Testis (tissue), 3 donors: ENCODE data around the gene PHLDA2. TPM values are rescaled to one million over a fixed set of nuclear protein-coding genes. Genes with fewer than 3 reads are reported as not detected.

ENCODE experiments used
- DNase-seq: peaks from one replicate; pipeline ENCODE4 v3.0.0-alpha.2; 2019
- H3K27ac ChIP-seq, 2 donors: fragments of 200-600 bp; sonication (generic); one replicate each; pipeline ENCODE4 v1.5.1; 2019
- H3K27me3 ChIP-seq: fragments of 200-600 bp; sonication (generic); one replicate; pipeline ENCODE4 v1.5.1; 2019
- H3K36me3 ChIP-seq: fragments of 200-600 bp; sonication (generic); one replicate; pipeline ENCODE4 v1.5.1; 2017; ENCODE audit warnings: low read depth; ENCODE audit errors: missing control alignments
- H3K4me1 ChIP-seq: fragments of 200-600 bp; sonication (generic); one replicate; pipeline ENCODE4 v1.5.1; 2019
- H3K4me3 ChIP-seq, 2 donors: fragments of 200-600 bp; sonication (generic); one replicate each; pipeline ENCODE4 v1.5.1; 2017 to 2019
- H3K9me3 ChIP-seq: fragments of 200-600 bp; sonication (generic); one replicate; pipeline ENCODE4 v1.5.1; 2017
- POLR2A ChIP-seq: fragments of 450-650 bp; IDR thresholded peaks from one replicate; pipeline ENCODE4 v1.6.1; 2017; ENCODE audit warnings: antibody characterized with exemption, mild to moderate bottlenecking, moderate library complexity
- WGBS, 2 donors: methylation state at CpG; one replicate each; pipeline ENCODE4 v1.1.5; 2018; 5-methylcytosine and 5-hydroxymethylcytosine counted together
- intact Hi-C: fragments of 100-400 bp; cut with DNase I; formaldehyde crosslinking; loops from one replicate; pipeline ENCODE4 v1.15.1; 2023; ENCODE audit warnings: low total_unique reads
- polyA plus RNA-seq: library from polyadenylated mRNA; stranded (reverse); fragments of 350-450 nt; fragmentation: Illumina TruSeq; extraction: RNeasy Lipid Tissue Mini Kit (QIAGEN cat#74804); gene quantifications from one replicate; pipeline ENCODE4 v1.2.3, GENCODE V29; 2014; ENCODE audit warnings: low read depth, low replicate concordance; ENCODE audit not compliant: insufficient read depth
- total RNA-seq, 2 donors: library from RNA; depleted of rRNA; stranded (reverse); fragments of >200 nt; gene quantifications; one replicate each; pipeline ENCODE4 v1.2.3, GENCODE V29; 2016
- TF ChIP-seq, protein P1 (sequence below), 3 experiments: fragments of 450-650 bp in 2 of 3; fragments of 200-600 bp in 1 of 3; sonication (generic) in 1 of 3; IDR thresholded peaks; one replicate each; pipeline ENCODE4 v1.5.1; 2016 to 2019; ENCODE audit warnings: antibody characterized with exemption in 3 of 3, mild to moderate bottlenecking in 2 of 3, moderate library complexity in 1 of 3

PHLDA2 gene
- total and polyA plus RNA-seq, 3 donors from 2014 or later, result 0.62 to 4.0 (median 2.2) TPM

DNA sequence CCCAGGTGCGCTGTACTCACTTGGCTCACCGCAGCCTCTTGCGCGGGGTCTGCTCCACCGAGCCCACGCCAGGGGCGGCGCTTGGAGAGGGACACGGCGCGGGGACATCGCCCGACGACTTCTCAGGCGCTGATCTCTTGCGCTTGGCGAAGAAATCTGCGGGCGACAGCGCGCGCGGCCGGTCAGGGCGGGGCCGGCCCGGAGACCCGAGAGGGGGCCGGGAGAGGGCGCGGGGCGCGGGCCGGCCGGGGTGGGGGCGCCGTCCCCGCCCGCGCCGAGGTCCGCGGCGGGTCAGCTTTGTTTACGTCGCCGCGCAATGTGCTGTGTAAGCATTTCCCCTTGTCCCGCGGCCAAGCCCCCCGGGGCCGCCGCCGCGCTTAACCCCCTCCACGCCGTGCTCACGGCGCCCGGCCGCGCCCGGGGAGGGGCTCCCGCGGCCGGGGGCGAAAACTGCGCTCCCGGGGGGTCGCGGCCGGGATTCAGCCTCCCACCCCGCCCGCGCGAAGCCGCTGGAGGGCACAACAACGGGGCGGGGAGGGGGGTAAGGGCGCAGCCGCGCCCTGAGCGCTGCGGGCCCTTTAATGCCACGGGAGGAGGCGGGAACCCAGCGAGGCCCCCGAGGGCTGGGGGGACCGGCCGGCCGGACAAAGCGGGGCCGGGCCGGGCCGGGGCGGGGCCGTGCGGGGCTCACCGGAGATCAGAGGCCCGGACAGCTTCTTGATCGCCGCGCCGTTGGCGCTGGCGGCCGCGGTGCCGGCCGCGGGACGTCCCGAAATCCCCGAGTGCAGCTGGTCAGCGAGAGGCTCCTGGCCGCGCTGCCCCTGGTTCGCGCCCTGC is 45.0 kb downstream of the PHLDA2 start:
- WGBS, 2 donors, result 0 to 4% methylated on average over 11 to 17 of the region's 119 CpGs
- Histone ChIP-seq H3K4me1 (peaks cover 21% of the 10 kb centered on the region), H3K27ac (peak overlapping the region in 1 of 2 donors; percentile 82), H3K4me3 (peak overlapping the region; percentile 69 to 75), H3K36me3 (no peaks in the 10 kb centered on the region), H3K27me3 (no peaks in the 10 kb centered on the region), H3K9me3 (no peaks in the 10 kb centered on the region)
- TF ChIP-seq, protein P1, sequence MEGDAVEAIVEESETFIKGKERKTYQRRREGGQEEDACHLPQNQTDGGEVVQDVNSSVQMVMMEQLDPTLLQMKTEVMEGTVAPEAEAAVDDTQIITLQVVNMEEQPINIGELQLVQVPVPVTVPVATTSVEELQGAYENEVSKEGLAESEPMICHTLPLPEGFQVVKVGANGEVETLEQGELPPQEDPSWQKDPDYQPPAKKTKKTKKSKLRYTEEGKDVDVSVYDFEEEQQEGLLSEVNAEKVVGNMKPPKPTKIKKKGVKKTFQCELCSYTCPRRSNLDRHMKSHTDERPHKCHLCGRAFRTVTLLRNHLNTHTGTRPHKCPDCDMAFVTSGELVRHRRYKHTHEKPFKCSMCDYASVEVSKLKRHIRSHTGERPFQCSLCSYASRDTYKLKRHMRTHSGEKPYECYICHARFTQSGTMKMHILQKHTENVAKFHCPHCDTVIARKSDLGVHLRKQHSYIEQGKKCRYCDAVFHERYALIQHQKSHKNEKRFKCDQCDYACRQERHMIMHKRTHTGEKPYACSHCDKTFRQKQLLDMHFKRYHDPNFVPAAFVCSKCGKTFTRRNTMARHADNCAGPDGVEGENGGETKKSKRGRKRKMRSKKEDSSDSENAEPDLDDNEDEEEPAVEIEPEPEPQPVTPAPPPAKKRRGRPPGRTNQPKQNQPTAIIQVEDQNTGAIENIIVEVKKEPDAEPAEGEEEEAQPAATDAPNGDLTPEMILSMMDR (IDR thresholded peaks at IDR 0.05), result no peak
- TF ChIP-seq POLR2A, result no peak
- intact Hi-C loops, result no loop called here
- DNase-seq, result peak; percentile 49

DNA sequence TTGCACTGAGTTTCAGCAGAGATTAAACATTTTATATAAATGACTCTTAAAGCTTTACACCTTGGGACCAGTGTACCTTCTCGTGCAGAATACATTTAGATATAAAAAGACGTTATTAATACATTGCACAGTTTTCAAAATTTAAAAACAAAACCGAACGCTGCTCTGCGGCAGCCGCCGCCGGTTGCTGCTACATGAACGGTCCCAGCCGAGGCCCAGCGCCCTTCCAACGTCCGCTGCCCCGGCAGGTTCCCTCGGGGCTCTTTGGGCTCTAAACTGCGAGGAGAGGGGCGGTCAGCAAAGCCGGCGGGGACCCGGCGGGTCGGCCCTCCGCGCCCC is 45.6 kb downstream of the PHLDA2 start:
- 5 to 9% methylated on average over 23 to 24 of the region's 24 CpGs for WGBS, 2 donors
- TF ChIP-seq POLR2A, result no peak
- TF ChIP-seq, protein P1 (IDR thresholded peaks at IDR 0.05), result no peak
- H3K9me3 ChIP-seq, result no peaks in the 10 kb centered on the region
- no peaks in the 10 kb centered on the region for H3K27me3 ChIP-seq
- H3K36me3 ChIP-seq, result no peaks in the 10 kb centered on the region
- peaks cover 21% of the 10 kb centered on the region for H3K4me1 ChIP-seq
- peak overlapping the region; percentile 69 to 75 for H3K4me3 ChIP-seq
- no peak for DNase-seq
- intact Hi-C loops, result no loop called here
- H3K27ac ChIP-seq, result peak overlapping the region in 1 of 2 donors; percentile 82

DNA sequence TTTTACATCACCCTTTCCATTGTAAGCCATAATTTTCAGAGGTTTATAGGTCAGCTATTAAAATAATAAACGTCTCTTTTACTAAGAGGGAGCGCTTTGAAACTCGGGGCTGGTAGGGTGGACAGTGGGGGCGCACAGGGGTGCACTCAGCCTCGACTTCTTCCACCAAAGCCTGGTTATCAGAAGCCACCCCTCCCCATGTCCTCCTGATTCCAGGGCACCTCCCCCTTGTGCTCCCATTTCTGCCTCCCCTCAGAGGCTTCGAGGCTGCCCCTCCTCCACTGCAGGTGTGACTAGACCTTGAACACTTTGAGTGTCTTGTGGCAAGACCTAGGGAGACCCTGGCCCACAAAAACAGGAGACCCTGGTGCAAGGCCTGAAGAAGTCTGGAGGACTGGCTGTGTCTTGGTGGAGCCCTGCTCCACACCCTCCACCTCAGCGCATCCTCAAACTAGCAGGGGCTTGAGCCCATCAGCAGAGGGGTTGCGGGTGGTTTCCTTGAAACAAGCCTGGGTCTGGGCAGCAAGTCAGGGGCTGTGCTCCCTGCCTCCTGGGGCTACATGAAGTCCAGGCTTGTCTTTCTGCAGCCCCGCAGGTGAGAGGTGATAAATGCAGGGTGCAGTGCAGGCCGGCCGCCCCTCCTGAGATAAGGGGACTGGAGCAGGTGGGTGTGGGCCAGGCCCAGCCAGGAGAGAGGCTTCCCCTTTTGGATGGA is 46.7 kb downstream of the PHLDA2 start:
- H3K27me3 ChIP-seq, result no peaks in the 10 kb centered on the region
- no peak for DNase-seq
- H3K36me3 ChIP-seq, result no peaks in the 10 kb centered on the region
- 63 to 72% methylated on average over 9 to 11 of the region's 11 CpGs for WGBS, 2 donors
- H3K4me3 ChIP-seq, result no peak overlapping the region
- intact Hi-C loops, result no loop called here
- no peak for TF ChIP-seq POLR2A
- TF ChIP-seq, protein P1 (IDR thresholded peaks at IDR 0.05), result no peak
- H3K27ac ChIP-seq, result no peak overlapping the region
- no peaks in the 10 kb centered on the region for H3K9me3 ChIP-seq
- peaks cover 10% of the 10 kb centered on the region for H3K4me1 ChIP-seq

DNA sequence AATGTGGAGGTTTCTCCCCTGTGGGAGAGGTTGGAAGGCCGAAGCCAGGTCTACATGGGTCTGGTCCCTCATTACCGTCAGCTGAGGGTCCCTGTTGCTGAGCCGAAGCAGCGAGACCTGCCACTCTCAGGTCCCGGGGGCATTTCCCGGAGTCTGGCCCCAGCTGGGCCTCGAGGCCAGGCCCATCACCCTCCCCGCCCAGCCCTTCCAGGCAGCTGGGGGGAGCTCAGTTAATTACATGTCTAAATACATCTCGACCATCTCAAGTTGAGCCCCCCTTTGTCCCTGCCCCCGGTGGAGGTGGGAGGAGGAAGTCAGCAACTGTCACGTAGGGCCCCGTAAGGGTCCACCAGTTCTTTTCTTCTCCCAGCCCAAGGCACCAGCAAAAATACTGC is 47.2 kb downstream of the PHLDA2 start:
- WGBS, 2 donors, result 70% methylated on average over 6 to 12 of the region's 12 CpGs
- no peak overlapping the region for H3K27ac ChIP-seq
- no peak overlapping the region for H3K4me3 ChIP-seq
- TF ChIP-seq, protein P1 (IDR thresholded peaks at IDR 0.05), result no peak
- no peak for TF ChIP-seq POLR2A
- H3K9me3 ChIP-seq, result no peaks in the 10 kb centered on the region
- intact Hi-C loops, result no loop called here
- peaks cover 7% of the 10 kb centered on the region for H3K4me1 ChIP-seq
- DNase-seq, result no peak
- no peaks in the 10 kb centered on the region for H3K27me3 ChIP-seq
- no peaks in the 10 kb centered on the region for H3K36me3 ChIP-seq
